ENCODE data around the gene SYNDIG1. TPM values are rescaled to one million over a fixed set of nuclear protein-coding genes. Genes with fewer than 3 reads are reported as not detected.

Gene SYNDIG1
- total and polyA plus RNA-seq, 9 of the 15 experiments (the other 6 are each of a cell fraction or from before 2014, with no cell fraction given) = not detected

DNA sequence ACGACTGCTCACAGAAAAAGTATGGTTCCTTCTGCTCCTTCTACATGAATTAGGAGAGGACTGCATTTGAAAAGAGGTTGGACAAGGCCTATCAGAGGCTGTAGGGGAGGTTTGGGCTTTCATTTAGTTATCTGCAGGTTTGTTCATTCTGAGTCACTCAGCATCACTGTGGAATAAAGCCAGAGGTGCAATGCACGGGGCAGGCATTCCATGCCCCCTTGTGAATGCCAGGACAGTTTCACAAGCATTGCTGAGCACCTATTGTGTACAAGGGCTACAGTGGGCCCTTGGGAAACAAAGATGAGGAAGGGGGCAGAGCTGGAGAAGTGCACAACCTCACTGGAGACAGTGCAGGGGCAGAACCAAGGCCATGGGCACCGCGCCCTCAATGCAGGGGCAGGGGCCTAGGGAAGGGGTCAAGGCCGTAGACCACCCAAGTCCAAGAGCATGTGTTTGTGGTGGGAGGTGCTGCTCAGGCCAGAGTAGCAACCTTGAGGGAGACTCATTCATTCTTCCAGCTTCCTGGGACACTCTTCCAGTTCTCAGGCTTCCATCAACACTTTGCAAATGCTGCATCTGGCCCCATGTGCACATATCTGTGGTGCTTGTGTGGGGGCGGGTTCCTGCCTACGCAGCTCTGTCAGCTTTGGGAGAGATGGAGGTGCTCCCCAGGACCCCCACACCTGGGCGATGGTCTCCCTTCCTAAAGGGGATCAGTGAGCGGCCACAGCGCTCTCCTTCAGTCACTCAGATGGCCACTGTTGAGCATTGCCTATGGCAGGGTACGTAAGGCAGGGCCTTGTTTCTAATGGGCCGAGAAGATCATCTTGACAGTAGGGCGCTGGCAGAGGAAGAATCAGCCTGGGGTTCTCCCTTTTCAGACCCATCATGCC lies 204.5 kb downstream of the SYNDIG1 start:
- Histone ChIP-seq H3K27me3 (ENCODE audit: control insufficient read depth in 2 of 2, insufficient read depth in 2 of 2, low read length in 2 of 2) (peaks cover 0 to 7% of the 10 kb centered on the region in 2 experiments; a peak in 1 of 5 replicates), H3K4me2 (ENCODE audit: insufficient read depth, low read length) (no peak overlapping the region), H3K9me3 (replicated peaks; ENCODE audit: control insufficient read depth, insufficient read depth, low read depth, low read length) (no peaks in the 10 kb centered on the region), H3K4me1 (replicated peaks in 1 of 2; ENCODE audit: control insufficient read depth in 2 of 2, insufficient read depth in 2 of 2, low read length in 2 of 2) (no peaks in the 10 kb centered on the region; a peak in 1 of 5 replicates), H2AFZ (ENCODE audit: low read depth, low read length) (no peak overlapping the region), H3K36me3 (ENCODE audit: control insufficient read depth, insufficient read depth, low read length) (no peaks in the 10 kb centered on the region), H3K9me1 (ENCODE audit: control insufficient read depth, insufficient read depth, low read length) (no peaks in the 10 kb centered on the region), H3K4me3 (no peak overlapping the region), H3K79me2 (ENCODE audit: control insufficient read depth, insufficient read depth, low read length) (no peaks in the 10 kb centered on the region), H3K9ac (ENCODE audit: insufficient read depth in 1 of 2, low read depth in 2 of 2, low read length in 2 of 2) (no peak overlapping the region), H3K27ac (ENCODE audit: extremely low read depth, low read depth, low read length) (no peak overlapping the region), H4K20me1 (replicated peaks; ENCODE audit: control insufficient read depth, insufficient read depth, low read length) (no peaks in the 10 kb centered on the region)
- intact Hi-C loops (cut with micrococcal nuclease) = no loop called here
- no peak for ATAC-seq
- WGBS (ENCODE audit: insufficient coverage, low coverage, missing lambda C conversion rate) = 0% methylated on average over 6 of the region's 13 CpGs
- ChIA-PET CTCF (ENCODE audit: low intra/inter-chr PET ratio) (no interaction called here), POLR2A (no interaction called here)
- no peak for DNase-seq (ENCODE audit: extremely low read depth in 1 of 4, low spot score in 3 of 4)
- BruUV-seq (replicated peaks) = no TSS peak
- TF ChIP-seq FOXK2 (conservative IDR thresholded peaks at IDR 0.05 in 1 of 2, IDR thresholded peaks at IDR 0.05 in 1 of 2; ENCODE audit: low read depth in 2 of 2) (no peak), NR2F6 (CRISPR knock-in tag; IDR thresholded peaks at IDR 0.05) (no peak), ZNF282 (CRISPR knock-in tag; IDR thresholded peaks at IDR 0.05) (no peak), SNRNP70 (optimal IDR thresholded peaks at IDR 0.05; ENCODE audit: low read depth, low read length) (no peak), GTF2E2 (tag; IDR thresholded peaks at IDR 0.05) (no peak), NEUROD1 (IDR thresholded peaks at IDR 0.05; ENCODE audit: borderline replicate concordance, low read depth, low read length, partially characterized antibody) (no peak), NFRKB (IDR thresholded peaks at IDR 0.05; ENCODE audit: low read depth) (no peak), ZNF324 (CRISPR knock-in tag; IDR thresholded peaks at IDR 0.05) (no peak)
- in situ Hi-C loops (cut with MboI) = no loop called here
- no peak for FAIRE-seq
